PC-3 (cell line): ENCODE data around the gene LYZ. TPM values are rescaled to one million over a fixed set of nuclear protein-coding genes. Genes with fewer than 3 reads are reported as not detected.

Experiments
- ATAC-seq: fragments of 200-7000 bp; cut with Tn5 transposase; 2 replicates; pipeline ENCODE4 v1.9.1; 2020; ENCODE audit warnings: mild to moderate bottlenecking, moderate library complexity
- BruUV-seq: library from RNA; stranded (reverse); fragments of 400-500 nt; replicated peaks from 2 replicates; lab custom pipeline; 2021; lab: Mats Ljungman, UMichigan
- CTCF ChIA-PET: fragments of 300-600 bp; sonication (Branson Sonifier 250); formaldehyde crosslinking; loops from one replicate; lab custom pipeline; 2022; ENCODE audit warnings: antibody characterized with exemption; lab: Charles Lee
- POLR2A ChIA-PET: fragments of 300-600 bp; sonication (Branson Sonifier 250); formaldehyde crosslinking; loops from one replicate; lab custom pipeline; 2022; ENCODE audit warnings: antibody characterized with exemption; ENCODE audit not compliant: unreplicated experiment; lab: Charles Lee
- DNase-seq: peaks from one replicate; pipeline ENCODE4 v3.0.0-alpha.2; 2015
- H2AFZ ChIP-seq: fragments of 300-600 bp; sonication (generic); 2 replicates; pipeline ENCODE4 v1.6.0; 2016; ENCODE audit warnings: antibody characterized with exemption, low read length
- H3F3A ChIP-seq: fragments of 300-600 bp; sonication (generic); one replicate; pipeline ENCODE4 v1.6.0; 2017; ENCODE audit warnings: antibody characterized with exemption, low read length, control low read depth, mild to moderate bottlenecking; ENCODE audit not compliant: unreplicated experiment
- H3K27ac ChIP-seq: fragments of 300-600 bp; sonication (generic); 2 replicates; pipeline ENCODE4 v1.5.1; 2016; ENCODE audit warnings: mild to moderate bottlenecking, low read length
- H3K27me3 ChIP-seq: fragments of 300-600 bp; sonication (generic); 2 replicates; pipeline ENCODE4 v1.6.1; 2016; ENCODE audit warnings: low read length, mixed read lengths
- H3K36me3 ChIP-seq: fragments of 300-600 bp; sonication (generic); 2 replicates; pipeline ENCODE4 v1.6.1; 2016; ENCODE audit warnings: low read depth, mixed run types, low read length, mixed read lengths
- H3K4me1 ChIP-seq: fragments of 300-600 bp; sonication (generic); 2 replicates; pipeline ENCODE4 v1.5.1; 2016; ENCODE audit warnings: low read length; ENCODE audit not compliant: insufficient read depth
- H3K4me2 ChIP-seq: fragments of 300-600 bp; sonication (generic); 2 replicates; pipeline ENCODE4 v1.6.0; 2016; ENCODE audit warnings: low read length
- H3K4me3 ChIP-seq: fragments of 300-600 bp; sonication (generic); 2 replicates; pipeline ENCODE4 v1.5.1; 2016; ENCODE audit warnings: mild to moderate bottlenecking, low read length, mixed read lengths
- H3K79me2 ChIP-seq: fragments of 300-600 bp; sonication (generic); 2 replicates; pipeline ENCODE4 v1.6.1; 2017; ENCODE audit warnings: low read length, mixed read lengths
- H3K9ac ChIP-seq: fragments of 300-600 bp; sonication (generic); 2 replicates; pipeline ENCODE4 v1.6.0; 2016; ENCODE audit warnings: mild to moderate bottlenecking, low read length
- H3K9me2 ChIP-seq: fragments of 300-600 bp; sonication (generic); replicated peaks from 2 replicates; pipeline ENCODE4 v1.6.1; 2016; ENCODE audit warnings: mixed run types, low read length, mixed read lengths
- H3K9me3 ChIP-seq: fragments of 300-600 bp; sonication (generic); 2 replicates; pipeline ENCODE4 v1.6.1; 2016; ENCODE audit warnings: low read length, mixed read lengths
- H4K20me1 ChIP-seq: fragments of 300-600 bp; sonication (generic); 2 replicates; pipeline ENCODE4 v1.6.1; 2016; ENCODE audit warnings: low read length, mixed read lengths
- CTCF ChIP-seq: fragments of 300-600 bp; sonication (generic); conservative IDR thresholded peaks from 2 replicates; pipeline ENCODE4 v1.5.1; 2017; ENCODE audit warnings: antibody characterized with exemption, low read depth, mild to moderate bottlenecking, low read length
- EZH2 ChIP-seq: fragments of 300-600 bp; sonication (generic); IDR thresholded peaks from one replicate; pipeline ENCODE4 v1.6.1; 2017; ENCODE audit warnings: antibody characterized with exemption, mild to moderate bottlenecking, low read length; ENCODE audit not compliant: unreplicated experiment
- EZH2phosphoT487 ChIP-seq: fragments of 300-600 bp; sonication (generic); IDR thresholded peaks from 2 replicates; pipeline ENCODE4 v1.6.1; 2018; ENCODE audit warnings: mild to moderate bottlenecking, antibody characterized with exemption, low read length, borderline replicate concordance
- intact Hi-C: fragments of 100-400 bp; cut with micrococcal nuclease; formaldehyde crosslinking; loops from 2 replicates; pipeline ENCODE4 v1.9.0; 2023
- total RNA-seq: library from RNA; depleted of rRNA; stranded (reverse); fragments of >200 nt; gene quantifications from 2 replicates; pipeline ENCODE4 v1.2.3, GENCODE V29; 2014

LYZ gene
- total RNA-seq, 1 experiment from 2014 or later = not detected

GRCh38 chr12:69339999-69340398 is 8.2 kb upstream of the LYZ start:
- POLR2A ChIA-PET = no interaction called here
- CTCF ChIA-PET = no interaction called here

GRCh38 chr12:69341328-69341727 is 6.9 kb upstream of the LYZ start:
- Histone ChIP-seq H3K9me3 (no peaks in the 10 kb centered on the region), H3K9me2 (no peaks in the 10 kb centered on the region), H3F3A (no peaks in the 10 kb centered on the region), H3K79me2 (no peaks in the 10 kb centered on the region), H2AFZ (no peak overlapping the region), H3K9ac (no peak overlapping the region), H3K27me3 (no peaks in the 10 kb centered on the region), H3K4me2 (no peak overlapping the region), H3K36me3 (no peaks in the 10 kb centered on the region), H3K4me1 (no peaks in the 10 kb centered on the region), H4K20me1 (no peaks in the 10 kb centered on the region), H3K27ac (no peak overlapping the region), H3K4me3 (no peak overlapping the region)
- POLR2A ChIA-PET = no interaction called here
- ATAC-seq = no peak
- TF ChIP-seq CTCF = no peak
- TF ChIP-seq EZH2 = no peak
- no peak for TF ChIP-seq EZH2phosphoT487
- CTCF ChIA-PET = no interaction called here
- BruUV-seq = no TSS peak
- intact Hi-C loops = no loop called here
- DNase-seq = no peak

More at GRCh38 chr12:69339999-69340398, 8.2 kb upstream of the LYZ start:
- no peaks in the 10 kb centered on the region for H3K27me3 ChIP-seq
- no peaks in the 10 kb centered on the region for H3K9me3 ChIP-seq
- no peaks in the 10 kb centered on the region for H3K36me3 ChIP-seq
- no peak overlapping the region for H3K4me3 ChIP-seq
- TF ChIP-seq EZH2 (no peak), EZH2phosphoT487 (no peak), CTCF (no peak)
- H3K4me2 ChIP-seq = no peak overlapping the region
- no peak overlapping the region for H2AFZ ChIP-seq
- intact Hi-C loops = no loop called here
- no peaks in the 10 kb centered on the region for H3K79me2 ChIP-seq
- H3F3A ChIP-seq = no peaks in the 10 kb centered on the region
- H3K9me2 ChIP-seq = no peaks in the 10 kb centered on the region
- BruUV-seq = no TSS peak
- H3K4me1 ChIP-seq = no peaks in the 10 kb centered on the region
- no peak overlapping the region for H3K27ac ChIP-seq
- no peak for DNase-seq
- H4K20me1 ChIP-seq = no peaks in the 10 kb centered on the region
- no peak overlapping the region for H3K9ac ChIP-seq
- ATAC-seq = no peak

- H3K27me3 ChIP-seq = no peaks in the 10 kb centered on the region
- no peak overlapping the region for H3K4me3 ChIP-seq
- no peak overlapping the region for H3K27ac ChIP-seq
- intact Hi-C loops = no loop called here
- ChIA-PET CTCF (interaction anchor here (0.5 kb wide), 1 partner anchor 15 kb away, joined by 7 read pairs; no protein-coding TSS in a partner anchor), POLR2A (no interaction called here)
- BruUV-seq = no TSS peak
- TF ChIP-seq CTCF (no peak), EZH2phosphoT487 (no peak), EZH2 (no peak)
- no peak overlapping the region for H3K4me2 ChIP-seq
- H4K20me1 ChIP-seq = no peaks in the 10 kb centered on the region
- H3F3A ChIP-seq = no peaks in the 10 kb centered on the region
- H3K36me3 ChIP-seq = no peaks in the 10 kb centered on the region
- H2AFZ ChIP-seq = no peak overlapping the region
- H3K79me2 ChIP-seq = no peaks in the 10 kb centered on the region
- no peaks in the 10 kb centered on the region for H3K4me1 ChIP-seq
- H3K9me2 ChIP-seq = no peaks in the 10 kb centered on the region
- H3K9ac ChIP-seq = no peak overlapping the region
- ATAC-seq (no peak), DNase-seq (no peak)
- H3K9me3 ChIP-seq = no peaks in the 10 kb centered on the region
Observed at GRCh38 chr12:69342421-69342820, 5.8 kb upstream of the LYZ start.
